GM06990 (cell line): ENCODE results near the gene GRHPR.

Experiments
- DNase-seq: peaks from one replicate; pipeline ENCODE4 v3.0.0-alpha.2; 2011; ENCODE audit not compliant: insufficient read length; ENCODE audit errors: extremely low read depth
- H3K27me3 ChIP-seq: replicated peaks from 2 replicates; pipeline ENCODE4 v1.6.0; 2011; ENCODE audit warnings: low read length; ENCODE audit not compliant: control insufficient read depth, insufficient read depth
- H3K36me3 ChIP-seq: 2 replicates; pipeline ENCODE4 v1.5.1; 2011; ENCODE audit warnings: low read length; ENCODE audit not compliant: control insufficient read depth, insufficient read depth
- H3K4me3 ChIP-seq: replicated peaks from 2 replicates; pipeline ENCODE4 v1.5.1; 2011; ENCODE audit warnings: low read depth, mild to moderate bottlenecking, control low read depth, low read length
- TF ChIP-seq, protein P1 (sequence below): IDR thresholded peaks from 2 replicates; pipeline ENCODE4 v1.5.1; 2011; ENCODE audit warnings: low read length, control low read depth, mild to moderate bottlenecking, inconsistent platforms; ENCODE audit not compliant: insufficient read depth, poor library complexity, severe bottlenecking

The GRHPR gene

DNA sequence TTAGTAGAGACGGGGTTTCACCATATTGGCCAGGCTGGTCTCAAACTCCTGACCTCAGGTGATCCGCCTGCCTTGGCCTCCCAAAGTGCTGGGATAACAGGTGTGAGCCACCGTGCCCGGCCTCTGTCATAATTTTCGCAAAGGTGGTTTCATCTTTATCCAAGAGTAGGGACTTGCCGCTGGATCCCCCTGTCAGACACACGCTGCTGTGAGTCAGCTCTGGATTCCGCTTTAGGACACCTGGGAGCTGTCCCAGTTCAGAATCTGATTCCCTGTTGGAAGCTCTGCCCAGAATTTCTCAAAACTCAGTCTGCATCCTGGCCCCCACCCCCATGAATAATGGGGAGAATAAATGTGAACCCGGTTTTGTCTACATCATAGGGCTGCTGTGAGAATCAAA, 17.9 kb upstream of the GRHPR start:
- no peaks in the 10 kb centered on the region for H3K36me3 ChIP-seq
- no peak for DNase-seq
- no peaks in the 10 kb centered on the region for H3K27me3 ChIP-seq
- no peak overlapping the region for H3K4me3 ChIP-seq
- TF ChIP-seq, protein P1, sequence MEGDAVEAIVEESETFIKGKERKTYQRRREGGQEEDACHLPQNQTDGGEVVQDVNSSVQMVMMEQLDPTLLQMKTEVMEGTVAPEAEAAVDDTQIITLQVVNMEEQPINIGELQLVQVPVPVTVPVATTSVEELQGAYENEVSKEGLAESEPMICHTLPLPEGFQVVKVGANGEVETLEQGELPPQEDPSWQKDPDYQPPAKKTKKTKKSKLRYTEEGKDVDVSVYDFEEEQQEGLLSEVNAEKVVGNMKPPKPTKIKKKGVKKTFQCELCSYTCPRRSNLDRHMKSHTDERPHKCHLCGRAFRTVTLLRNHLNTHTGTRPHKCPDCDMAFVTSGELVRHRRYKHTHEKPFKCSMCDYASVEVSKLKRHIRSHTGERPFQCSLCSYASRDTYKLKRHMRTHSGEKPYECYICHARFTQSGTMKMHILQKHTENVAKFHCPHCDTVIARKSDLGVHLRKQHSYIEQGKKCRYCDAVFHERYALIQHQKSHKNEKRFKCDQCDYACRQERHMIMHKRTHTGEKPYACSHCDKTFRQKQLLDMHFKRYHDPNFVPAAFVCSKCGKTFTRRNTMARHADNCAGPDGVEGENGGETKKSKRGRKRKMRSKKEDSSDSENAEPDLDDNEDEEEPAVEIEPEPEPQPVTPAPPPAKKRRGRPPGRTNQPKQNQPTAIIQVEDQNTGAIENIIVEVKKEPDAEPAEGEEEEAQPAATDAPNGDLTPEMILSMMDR: no peak

DNA sequence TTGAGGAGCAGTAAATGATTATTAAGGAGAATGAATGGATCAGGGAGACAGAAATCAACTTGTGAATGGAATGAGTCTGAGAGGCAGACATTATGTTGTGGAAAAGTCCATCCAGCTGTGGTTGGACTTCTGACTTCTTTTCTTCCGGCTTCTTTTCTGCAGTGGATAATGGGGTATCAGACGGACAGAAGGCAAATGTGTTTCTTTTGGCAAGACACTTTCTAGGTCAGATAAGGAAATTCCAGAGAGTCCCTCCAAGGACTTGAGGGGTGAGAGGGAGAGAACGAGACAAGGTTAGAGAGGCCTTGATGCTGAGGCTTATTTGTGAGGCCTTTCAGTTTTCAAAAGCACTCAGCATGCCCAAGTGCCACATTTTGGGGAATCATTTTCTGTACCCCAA, 17.1 kb upstream of the GRHPR start:
- Histone ChIP-seq H3K4me3 (no peak overlapping the region), H3K36me3 (no peaks in the 10 kb centered on the region), H3K27me3 (no peaks in the 10 kb centered on the region)
- TF ChIP-seq, protein P1: no peak
- no peak for DNase-seq

DNA sequence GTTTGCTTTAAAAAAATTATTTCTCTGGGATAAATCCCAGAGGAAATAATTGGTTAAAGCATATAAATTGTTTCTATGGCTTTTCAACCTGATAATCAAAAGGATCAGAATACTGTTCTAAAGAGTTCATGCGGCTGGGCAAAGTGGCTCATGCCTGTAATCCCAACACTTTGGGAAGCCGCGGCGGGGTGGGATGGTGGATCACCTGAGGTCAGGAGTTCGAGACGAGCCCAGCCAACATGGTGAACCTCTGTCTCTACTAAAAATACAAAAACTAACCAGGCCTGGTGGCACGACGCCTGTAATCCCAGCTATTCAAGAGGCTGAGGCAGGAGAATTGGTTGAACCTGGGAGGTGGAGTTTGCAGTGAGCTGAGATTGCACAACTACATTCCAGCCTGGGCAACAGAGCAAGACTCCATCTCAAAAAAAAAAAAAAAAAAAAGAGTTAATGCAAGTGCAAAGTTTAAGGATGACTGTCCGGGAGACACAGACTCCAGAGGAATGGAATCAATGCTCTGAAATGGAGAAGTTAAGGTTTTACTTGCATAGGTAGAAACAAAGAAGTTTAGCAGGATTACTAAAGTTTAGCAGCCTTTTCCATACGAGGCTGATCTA, 16.6 kb upstream of the GRHPR start:
- H3K27me3 ChIP-seq: no peaks in the 10 kb centered on the region
- TF ChIP-seq, protein P1: no peak
- H3K36me3 ChIP-seq: no peaks in the 10 kb centered on the region
- DNase-seq: no peak
- no peak overlapping the region for H3K4me3 ChIP-seq

DNA sequence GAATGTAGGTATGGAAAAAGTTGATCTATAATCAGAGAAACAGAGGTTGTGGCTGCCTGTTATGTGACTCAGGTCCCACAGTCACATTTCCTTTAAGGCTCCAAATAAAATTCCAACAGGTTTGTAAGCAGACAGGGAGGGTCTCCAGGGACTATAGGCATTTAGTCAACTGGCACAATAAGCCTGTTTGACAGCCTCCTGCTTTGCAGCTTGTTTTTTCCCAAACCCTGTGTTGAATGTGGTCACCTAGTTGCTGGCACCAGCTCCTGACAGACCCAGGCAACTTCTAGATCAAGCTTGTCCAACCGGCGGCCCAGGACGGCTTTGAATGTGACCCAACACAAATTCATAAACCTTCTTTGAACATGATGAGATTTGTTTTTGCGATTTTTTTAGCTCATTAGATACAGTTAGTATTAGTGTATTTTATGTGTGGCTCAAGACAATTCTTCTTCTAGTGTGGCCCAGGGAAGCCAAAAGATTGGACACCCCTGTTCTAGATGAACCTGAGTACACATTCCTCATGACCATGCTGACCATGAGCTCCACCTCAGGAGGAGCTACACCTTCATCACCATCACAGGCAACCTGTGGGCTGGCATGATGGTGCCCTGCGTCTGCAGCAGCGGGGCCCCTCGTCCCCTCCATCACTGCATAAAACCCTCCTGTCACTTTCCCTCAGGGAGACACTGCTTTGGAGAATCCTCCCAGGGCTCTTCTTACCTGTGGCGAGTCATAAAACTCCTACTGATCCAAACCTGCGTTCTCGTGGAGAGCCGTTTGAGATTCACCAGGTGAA, 15.7 kb upstream of the GRHPR start:
- Histone ChIP-seq H3K36me3 (no peaks in the 10 kb centered on the region), H3K27me3 (no peaks in the 10 kb centered on the region), H3K4me3 (no peak overlapping the region)
- no peak for DNase-seq
- TF ChIP-seq, protein P1: no peak

DNA sequence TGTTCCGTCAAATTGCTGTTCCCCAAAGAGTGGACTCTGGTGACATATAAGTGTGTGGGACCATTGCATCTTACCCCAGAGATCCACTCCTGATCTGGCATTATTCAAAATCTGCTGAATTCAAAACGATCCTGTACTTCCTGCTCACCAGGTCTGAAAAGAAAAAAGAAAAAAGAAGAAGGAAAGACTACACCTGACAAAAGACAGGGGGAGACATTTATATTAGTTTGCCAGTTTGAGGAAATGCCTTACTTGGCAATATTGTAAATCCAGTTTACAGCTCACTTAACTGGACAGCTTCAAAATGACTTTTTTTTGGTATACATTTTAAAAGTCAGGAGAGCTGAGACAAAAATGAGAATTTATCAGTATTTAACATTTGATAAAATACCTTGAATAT, 15.0 kb upstream of the GRHPR start:
- TF ChIP-seq, protein P1: peak; percentile 23
- no peak overlapping the region for H3K4me3 ChIP-seq
- no peaks in the 10 kb centered on the region for H3K27me3 ChIP-seq
- no peaks in the 10 kb centered on the region for H3K36me3 ChIP-seq
- DNase-seq: no peak
